ENCODE results near the gene KLKB1.
"Not testable (repeated sequence)": the region's sequence is repeated elsewhere in the genome, so short reads cannot be mapped to it uniquely, and the experiment has no call there.

The KLKB1 gene

DNA sequence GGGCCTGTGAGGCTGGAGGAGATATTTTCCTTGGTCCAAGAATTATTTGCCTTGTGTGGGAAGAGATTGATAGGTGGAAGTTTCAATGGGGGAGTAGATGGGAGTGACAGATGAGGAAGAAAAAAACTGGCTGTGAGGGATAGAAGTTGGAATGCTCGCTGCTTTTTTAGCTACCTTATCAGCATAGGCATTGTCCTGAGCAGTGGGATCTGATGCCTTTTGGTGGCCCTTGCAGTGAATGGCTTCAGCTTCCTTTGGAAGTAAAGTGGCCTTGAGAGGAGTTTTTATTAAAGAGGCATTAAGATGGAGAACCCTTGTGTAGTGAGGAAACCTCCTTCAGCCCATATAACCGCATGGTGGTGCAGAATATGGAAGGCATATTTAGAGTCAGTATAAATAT, 16.0 kb downstream of the KLKB1 start:
- DNase-seq (no peak), ATAC-seq (no peak)
- H3K36me3 Mint-ChIP-seq (ENCODE audit: low read depth) = peaks cover 2% of the 10 kb centered on the region
- H3K27me3 Mint-ChIP-seq = no peaks in the 10 kb centered on the region
- no peaks in the 10 kb centered on the region for H3K4me1 Mint-ChIP-seq
- peaks cover 6% of the 10 kb centered on the region for H3K9me3 Mint-ChIP-seq
- H3K4me3 Mint-ChIP-seq = no peak overlapping the region
- H3K27ac Mint-ChIP-seq = no peak overlapping the region

DNA sequence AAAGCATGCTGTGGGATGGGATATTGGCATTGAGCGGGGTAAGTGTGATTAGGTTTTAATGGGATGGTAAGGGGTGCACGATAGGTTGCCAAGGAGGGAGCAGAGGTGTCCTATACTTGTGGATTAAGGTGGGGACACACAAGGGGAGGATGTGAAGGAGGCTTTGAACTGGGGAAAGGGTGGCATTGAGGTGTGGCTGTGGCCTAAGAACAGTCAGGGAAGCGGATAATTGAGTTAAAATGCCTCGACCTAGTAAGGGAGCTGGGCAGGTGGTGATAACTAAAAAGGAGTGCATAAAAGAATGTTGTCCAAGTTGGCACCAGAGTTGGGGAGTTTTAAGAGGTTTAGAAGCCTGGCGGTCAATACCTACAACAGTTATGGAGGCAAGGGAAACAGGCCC, 17.5 kb downstream of the KLKB1 start:
- DNase-seq (no peak), ATAC-seq (no peak)
- Mint-ChIP-seq H3K9me3 (peaks cover 6% of the 10 kb centered on the region), H3K4me1 (no peaks in the 10 kb centered on the region), H3K36me3 (ENCODE audit: low read depth) (peaks cover 2% of the 10 kb centered on the region), H3K4me3 (no peak overlapping the region), H3K27me3 (no peaks in the 10 kb centered on the region), H3K27ac (no peak overlapping the region)

DNA sequence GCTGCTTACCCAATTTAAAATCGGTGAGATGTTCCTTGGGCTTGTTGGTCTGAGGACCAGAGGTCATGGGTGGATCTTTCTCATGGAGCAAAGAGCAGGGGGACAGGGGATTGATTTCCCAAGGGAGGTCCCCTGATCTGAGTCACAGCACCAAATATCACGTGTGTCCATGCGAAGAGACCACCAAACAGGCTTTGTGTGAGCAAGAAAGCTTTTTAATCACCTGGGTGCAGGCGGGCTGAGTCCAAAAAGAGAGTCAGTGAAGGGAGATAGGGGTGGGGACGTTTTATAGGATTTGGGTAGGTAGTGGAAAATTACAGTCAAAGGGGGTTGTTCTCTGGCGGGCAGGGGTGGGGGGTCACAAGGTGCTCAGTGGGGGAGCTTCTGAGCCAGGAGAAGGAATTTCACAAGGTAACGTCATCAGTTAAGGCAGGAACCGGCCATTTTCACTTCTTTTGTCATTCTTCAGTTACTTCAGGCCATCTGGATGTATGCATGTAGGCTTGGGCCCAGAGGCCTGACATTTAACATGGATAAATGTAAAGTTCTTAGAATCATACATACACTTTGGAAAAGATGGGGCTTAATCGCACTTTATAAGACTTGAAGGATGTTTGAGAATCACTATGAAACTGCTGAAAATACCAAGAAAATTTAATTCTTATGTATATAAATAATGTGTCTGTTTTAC, 19.9 kb downstream of the KLKB1 start:
- not testable (repeated sequence) for H3K4me3 Mint-ChIP-seq; DNase-seq; H3K27ac Mint-ChIP-seq; H3K36me3 Mint-ChIP-seq (ENCODE audit: low read depth); ATAC-seq; H3K9me3 Mint-ChIP-seq; H3K27me3 Mint-ChIP-seq; H3K4me1 Mint-ChIP-seq

DNA sequence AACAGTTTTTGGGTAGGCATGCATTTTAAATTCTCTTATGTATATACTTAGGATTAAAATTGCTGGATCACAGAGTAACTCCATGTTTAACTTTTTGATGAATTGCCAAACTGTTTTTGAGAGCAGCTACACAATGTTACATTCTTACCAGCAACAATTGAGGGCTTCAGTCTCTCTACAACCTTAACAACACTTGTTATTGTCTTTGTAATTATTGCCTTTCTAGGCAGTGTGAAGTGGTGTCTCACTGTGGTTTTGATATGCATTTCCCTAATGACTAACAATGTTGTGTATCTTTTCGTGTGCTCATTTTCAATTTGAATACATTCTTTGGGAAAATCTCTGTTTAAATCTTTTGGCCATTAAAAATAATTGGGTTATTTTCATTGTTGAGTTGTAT, 21.3 kb downstream of the KLKB1 start:
- DNase-seq (no peak), ATAC-seq (no peak)
- H3K4me1 Mint-ChIP-seq = no peaks in the 10 kb centered on the region
- no peaks in the 10 kb centered on the region for H3K27me3 Mint-ChIP-seq
- H3K4me3 Mint-ChIP-seq = no peak overlapping the region
- H3K27ac Mint-ChIP-seq = no peak overlapping the region
- H3K36me3 Mint-ChIP-seq (ENCODE audit: low read depth) = peaks cover 3% of the 10 kb centered on the region
- peaks cover 6% of the 10 kb centered on the region for H3K9me3 Mint-ChIP-seq

DNA sequence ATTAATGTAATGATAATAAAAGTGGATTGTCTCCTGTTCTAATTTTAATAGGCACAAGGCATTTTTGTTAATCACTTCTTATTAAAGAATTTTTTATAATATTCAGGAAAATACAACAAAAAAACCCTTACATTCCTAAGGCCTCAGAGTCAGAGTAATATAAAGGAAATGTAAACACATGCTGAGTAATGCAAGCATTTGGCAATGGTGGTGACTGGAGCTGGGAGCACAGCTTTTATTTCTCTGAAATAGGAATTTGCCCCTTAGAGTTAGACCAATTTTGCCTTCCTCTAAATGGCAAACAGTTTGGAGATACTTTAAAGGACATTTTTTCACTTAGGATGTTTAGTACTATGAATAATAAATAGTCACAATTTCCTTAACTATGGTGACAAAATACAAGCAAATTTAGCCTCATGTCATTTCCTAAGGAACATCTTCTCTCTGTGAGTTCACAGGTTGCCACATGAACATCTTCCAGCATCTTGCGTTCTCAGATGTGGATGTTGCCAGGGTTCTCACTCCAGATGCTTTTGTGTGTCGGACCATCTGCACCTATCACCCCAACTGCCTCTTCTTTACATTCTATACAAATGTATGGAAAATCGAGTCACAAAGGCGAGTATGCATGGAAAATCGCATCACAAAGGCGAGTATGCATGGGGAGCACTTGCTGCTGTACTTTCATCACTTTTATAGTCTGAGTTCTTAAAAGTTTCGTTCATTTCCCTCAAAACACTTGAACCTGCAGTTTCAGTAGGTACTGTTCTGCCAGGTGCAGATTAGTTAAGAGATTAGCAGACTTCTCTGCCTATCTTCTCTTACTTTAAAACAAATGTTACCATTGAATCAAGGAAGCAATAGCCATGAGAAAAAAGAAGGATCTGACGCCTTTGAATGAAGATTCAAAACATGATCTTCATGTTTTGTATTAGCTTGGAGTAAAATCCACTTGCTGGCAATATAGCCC, 22.8 kb downstream of the KLKB1 start:
- no peak for ATAC-seq
- DNase-seq = no peak
- Mint-ChIP-seq H3K36me3 (ENCODE audit: low read depth) (peaks cover 3% of the 10 kb centered on the region), H3K9me3 (peaks cover 6% of the 10 kb centered on the region), H3K27me3 (no peaks in the 10 kb centered on the region), H3K27ac (no peak overlapping the region), H3K4me1 (no peaks in the 10 kb centered on the region), H3K4me3 (no peak overlapping the region)

DNA sequence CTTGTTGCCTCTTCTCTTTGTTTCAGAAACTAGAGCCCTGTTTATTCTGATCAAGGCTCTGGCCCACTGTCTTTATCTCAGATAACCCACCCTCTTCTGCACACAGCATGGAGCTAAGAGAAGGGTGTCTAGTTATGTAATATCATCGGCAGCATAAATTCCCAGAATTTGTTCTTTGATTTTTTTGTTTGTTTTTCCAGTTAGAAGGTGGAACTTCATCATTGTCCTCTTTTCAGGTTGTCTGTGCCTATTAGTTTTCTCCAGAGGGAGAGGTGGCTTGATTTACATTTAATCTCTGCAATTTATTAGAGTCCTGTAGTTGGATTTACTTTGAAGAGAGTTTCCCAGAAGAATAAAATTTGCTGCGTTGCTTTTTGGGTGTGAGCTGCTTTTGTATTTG, 23.5 kb downstream of the KLKB1 start:
- Mint-ChIP-seq H3K27me3 (no peaks in the 10 kb centered on the region), H3K4me3 (no peak overlapping the region), H3K27ac (no peak overlapping the region), H3K9me3 (peaks cover 4% of the 10 kb centered on the region), H3K4me1 (no peaks in the 10 kb centered on the region), H3K36me3 (ENCODE audit: low read depth) (peaks cover 3% of the 10 kb centered on the region)
- DNase-seq (no peak), ATAC-seq (no peak)

DNA sequence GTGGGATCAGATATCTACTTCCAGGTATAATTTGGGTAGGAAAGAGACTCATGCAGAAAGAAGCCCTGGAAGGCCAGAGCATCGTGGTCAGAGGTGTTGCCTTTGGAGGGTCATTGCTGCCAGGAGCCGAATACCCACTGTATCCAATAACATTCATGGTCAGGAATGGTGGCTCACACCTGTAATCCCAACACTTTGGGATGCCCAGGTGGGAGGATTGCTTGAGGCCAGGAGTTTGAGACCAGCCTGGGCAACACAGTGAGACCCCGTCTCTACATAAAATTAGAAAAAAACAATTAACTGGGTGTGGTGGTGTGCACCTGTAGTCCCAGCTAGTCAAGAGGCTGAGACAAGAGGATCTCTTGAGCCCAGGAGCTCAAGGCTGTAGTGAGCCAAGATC, 27.8 kb downstream of the KLKB1 start:
- no peak for ATAC-seq
- no peak for DNase-seq
- Mint-ChIP-seq H3K4me3 (no peak overlapping the region), H3K36me3 (ENCODE audit: low read depth) (peaks cover 3% of the 10 kb centered on the region), H3K4me1 (no peaks in the 10 kb centered on the region), H3K27ac (no peak overlapping the region), H3K27me3 (no peaks in the 10 kb centered on the region), H3K9me3 (no peaks in the 10 kb centered on the region)

DNA sequence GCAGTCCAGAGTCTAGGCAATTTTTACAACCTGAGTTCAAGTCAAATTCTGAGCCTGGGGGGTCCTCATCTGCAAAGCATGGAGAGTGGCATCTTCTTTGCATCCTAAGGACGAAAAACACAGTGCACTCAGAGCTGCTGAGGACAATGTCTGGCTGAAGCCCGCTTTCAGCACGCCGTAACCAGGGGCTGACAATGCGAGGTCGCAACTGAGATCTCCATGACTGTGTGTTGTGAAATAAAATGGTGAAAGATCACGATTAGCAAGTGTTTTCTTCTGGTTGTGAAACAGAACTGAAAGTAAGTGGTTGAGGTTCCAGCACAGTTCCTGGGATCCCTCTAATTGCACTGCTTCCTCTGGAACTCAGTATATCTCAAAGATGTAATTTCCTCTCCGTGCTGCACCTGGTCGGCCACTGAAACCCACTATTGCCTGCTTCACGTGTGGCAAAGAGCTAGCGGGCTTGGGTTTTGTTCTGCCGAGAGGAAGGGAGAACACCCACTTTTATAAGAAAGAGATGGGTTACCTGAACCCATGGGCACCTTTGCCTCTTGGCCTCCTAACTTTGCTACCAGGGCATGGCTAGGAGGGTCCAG, 31.0 kb downstream of the KLKB1 start:
- no peaks in the 10 kb centered on the region for H3K36me3 Mint-ChIP-seq (ENCODE audit: low read depth)
- no peaks in the 10 kb centered on the region for H3K9me3 Mint-ChIP-seq
- ATAC-seq (no peak), DNase-seq (no peak)
- no peaks in the 10 kb centered on the region for H3K4me1 Mint-ChIP-seq
- no peaks in the 10 kb centered on the region for H3K27me3 Mint-ChIP-seq
- no peak overlapping the region for H3K4me3 Mint-ChIP-seq
- no peak overlapping the region for H3K27ac Mint-ChIP-seq

DNA sequence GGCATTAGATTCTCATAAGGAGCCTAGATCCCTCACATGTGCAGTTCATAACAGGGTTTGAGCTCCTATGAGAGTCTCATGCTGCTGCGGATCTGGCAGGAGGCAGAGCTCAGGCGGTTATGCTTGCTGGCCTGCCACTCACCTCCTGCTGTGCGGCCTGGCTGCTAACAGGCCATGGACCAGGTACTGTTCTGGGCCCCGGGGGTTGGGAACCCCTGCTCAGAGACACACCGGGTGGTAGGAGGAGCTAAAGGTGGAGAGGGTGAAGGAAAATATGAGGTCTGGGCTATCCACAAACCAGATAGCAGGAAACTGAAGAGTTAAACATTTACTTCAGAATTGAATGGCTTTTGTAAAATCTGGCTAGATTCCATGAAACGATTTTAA, 32.8 kb downstream of the KLKB1 start:
- no peak for ATAC-seq
- Mint-ChIP-seq H3K36me3 (ENCODE audit: low read depth) (no peaks in the 10 kb centered on the region), H3K4me3 (no peak overlapping the region), H3K9me3 (no peaks in the 10 kb centered on the region), H3K4me1 (no peaks in the 10 kb centered on the region), H3K27me3 (peaks cover 2% of the 10 kb centered on the region), H3K27ac (no peak overlapping the region)
- DNase-seq = no peak

DNA sequence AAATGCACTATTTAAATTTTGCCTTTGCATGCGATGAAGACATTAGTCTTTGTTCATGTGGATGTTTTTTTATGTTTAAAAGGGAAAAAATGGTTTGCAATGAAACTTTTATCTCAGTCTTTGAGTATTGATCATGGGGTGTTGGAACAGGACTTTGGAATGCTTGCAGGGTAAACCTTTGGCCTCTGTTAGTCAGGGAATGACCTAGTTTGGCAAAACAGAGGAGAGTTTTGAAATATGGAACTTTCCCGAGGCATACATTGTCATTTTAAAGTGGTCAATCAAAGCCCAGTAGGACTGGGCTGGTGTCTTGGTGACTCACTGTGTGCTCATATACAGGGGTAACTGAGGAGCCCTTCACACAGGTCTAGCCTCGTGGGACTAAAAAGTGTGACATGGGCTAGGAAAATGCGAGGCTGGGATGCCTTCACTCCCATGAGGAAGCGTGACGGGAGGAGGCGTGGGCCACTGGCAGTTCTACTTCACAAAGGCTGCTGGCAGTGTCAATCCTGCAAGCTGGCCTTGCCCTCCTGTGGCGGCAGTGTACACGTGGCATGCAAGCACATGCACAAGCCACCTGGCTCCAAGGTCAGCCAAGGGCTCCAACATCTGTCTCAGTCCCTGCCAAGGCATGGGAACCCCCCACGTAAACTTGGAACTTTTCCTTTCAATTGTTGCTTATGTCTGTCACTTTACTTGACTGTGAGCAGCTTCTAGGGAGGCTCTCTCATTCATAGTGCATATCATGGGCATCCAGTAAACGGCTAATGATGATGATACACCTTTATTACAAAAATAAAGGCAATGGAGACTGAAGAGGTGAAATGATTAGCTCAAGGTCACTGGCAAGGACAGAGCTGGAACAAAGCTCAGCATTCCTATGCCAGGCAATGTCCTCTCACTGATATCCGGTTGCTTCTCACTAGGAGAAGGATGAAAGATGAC, 33.5 kb downstream of the KLKB1 start:
- Mint-ChIP-seq H3K4me1 (no peaks in the 10 kb centered on the region), H3K4me3 (no peak overlapping the region), H3K27me3 (peaks cover 2% of the 10 kb centered on the region), H3K27ac (no peak overlapping the region), H3K9me3 (no peaks in the 10 kb centered on the region), H3K36me3 (ENCODE audit: low read depth) (no peaks in the 10 kb centered on the region)
- DNase-seq (no peak), ATAC-seq (no peak)

DNA sequence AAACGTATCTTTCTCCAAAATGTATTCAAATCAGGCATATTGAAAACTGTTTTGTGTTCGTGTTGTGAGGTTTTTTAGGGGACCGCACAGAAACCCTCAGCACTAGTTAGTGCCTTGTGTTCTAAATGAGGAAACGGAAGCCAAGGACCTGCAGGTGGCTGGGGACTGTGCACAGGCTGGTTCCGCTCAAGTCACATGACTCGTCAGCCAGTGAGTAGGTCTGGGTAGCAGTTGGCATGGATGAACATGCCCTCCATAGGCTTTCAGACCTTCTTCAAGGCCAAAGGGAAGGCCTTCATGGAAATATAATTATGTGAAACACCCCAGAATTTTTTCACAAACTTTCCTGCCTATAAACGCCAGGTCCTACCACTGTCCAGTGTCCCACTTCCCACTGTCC, 37.4 kb downstream of the KLKB1 start:
- Mint-ChIP-seq H3K27ac (no peak overlapping the region), H3K4me3 (no peak overlapping the region), H3K27me3 (peaks cover 21% of the 10 kb centered on the region), H3K36me3 (ENCODE audit: low read depth) (no peaks in the 10 kb centered on the region), H3K4me1 (no peaks in the 10 kb centered on the region), H3K9me3 (no peaks in the 10 kb centered on the region)
- ATAC-seq (no peak), DNase-seq (no peak)

DNA sequence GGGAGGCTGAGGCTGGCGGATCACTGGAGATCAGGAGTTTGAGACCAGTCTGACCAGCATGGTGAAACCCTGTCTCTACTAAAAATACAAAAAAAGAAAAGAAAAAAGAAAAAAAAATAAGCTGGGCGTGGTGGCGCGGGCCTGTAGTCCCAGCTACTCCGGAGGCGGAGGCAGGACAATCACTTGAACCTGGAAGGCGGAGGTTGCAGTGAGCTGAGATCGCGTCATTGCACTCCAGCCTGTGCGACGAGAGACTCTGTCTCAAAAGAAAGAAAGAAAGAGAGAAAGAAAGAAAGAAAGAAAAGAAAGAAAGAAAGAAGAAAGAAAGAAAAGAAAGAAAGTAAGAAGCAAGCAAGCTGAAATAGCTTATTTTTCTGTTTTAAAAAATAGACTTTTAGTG, 37.9 kb downstream of the KLKB1 start:
- H3K4me3 Mint-ChIP-seq; DNase-seq; H3K4me1 Mint-ChIP-seq; H3K27ac Mint-ChIP-seq; H3K36me3 Mint-ChIP-seq (ENCODE audit: low read depth); H3K9me3 Mint-ChIP-seq; ATAC-seq: not testable (repeated sequence)
- H3K27me3 Mint-ChIP-seq = peaks cover 21% of the 10 kb centered on the region

DNA sequence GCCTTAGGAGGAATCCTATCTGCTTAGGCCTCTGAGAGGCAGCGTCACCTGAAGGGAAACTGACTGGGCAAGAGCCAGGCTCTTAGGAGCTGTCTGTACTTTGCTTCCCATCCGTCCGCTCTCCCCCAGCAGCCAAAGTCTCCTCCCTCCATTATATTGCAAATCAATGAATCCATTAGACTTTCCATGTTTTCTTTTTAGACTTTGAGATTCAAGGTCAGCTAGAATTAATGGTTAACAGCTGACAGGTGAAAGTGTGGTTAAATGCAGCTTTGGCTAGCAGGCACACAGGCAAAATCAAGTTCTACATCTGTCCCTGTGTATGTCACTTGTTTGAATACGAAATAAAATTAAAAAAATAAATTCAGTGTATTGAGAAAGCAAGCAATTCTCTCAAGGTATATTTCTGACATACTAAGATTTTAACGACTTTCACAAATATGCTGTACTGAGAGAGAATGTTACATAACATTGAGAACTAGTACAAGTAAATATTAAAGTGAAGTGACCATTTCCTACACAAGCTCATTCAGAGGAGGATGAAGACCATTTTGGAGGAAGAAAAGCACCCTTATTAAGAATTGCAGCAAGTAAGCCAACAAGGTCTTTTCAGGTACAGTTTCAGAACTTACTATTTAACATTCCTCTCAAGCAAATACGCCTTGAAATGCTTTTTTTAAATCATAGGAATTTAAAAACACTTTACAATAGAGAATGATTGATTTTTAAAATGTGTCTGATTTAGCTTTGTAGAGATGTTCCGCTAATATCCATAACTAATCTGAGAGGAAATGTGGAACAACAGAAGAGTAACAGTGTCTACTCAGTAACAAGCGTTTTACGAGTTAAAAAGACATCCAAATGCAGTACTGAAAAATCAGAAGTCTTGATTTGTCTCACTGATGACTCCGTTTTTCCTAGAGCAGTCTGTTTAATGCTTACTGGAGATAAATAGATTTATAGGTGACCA, 38.7 kb downstream of the KLKB1 start, which contains the start of gene F11:
Gene F11, plus strand, starts transcription at position 507 of the 970 bp plus-strand sequence. CDS start 948 bp downstream, outside the sequence.
- H3K9me3 Mint-ChIP-seq = no peaks in the 10 kb centered on the region
- peaks cover 21% of the 10 kb centered on the region for H3K27me3 Mint-ChIP-seq
- no peak for ATAC-seq
- H3K36me3 Mint-ChIP-seq (ENCODE audit: low read depth) = no peaks in the 10 kb centered on the region
- DNase-seq = no peak
- H3K4me3 Mint-ChIP-seq = no peak within 1 kb of the TSS
- no peak within 1 kb of the TSS for H3K27ac Mint-ChIP-seq
- H3K4me1 Mint-ChIP-seq = no peaks in the 10 kb centered on the region
